ENCODE measurements around the gene NCOA6. TPM values are rescaled to one million over a fixed set of nuclear protein-coding genes. Genes with fewer than 3 reads are reported as not detected.
"Not testable (repeated sequence)": the region's sequence is repeated elsewhere in the genome, so short reads cannot be mapped to it uniquely, and the experiment has no call there.

The NCOA6 gene
- polyA plus RNA-seq, 1 of the 3 experiments (the other 2 are of a cell fraction): 14.5 TPM

GRCh38 chr20:34713944-34714515 is 111.4 kb downstream of the NCOA6 start:
- not testable (repeated sequence) for H3K27me3 ChIP-seq (ENCODE audit: insufficient read depth); H3K79me2 ChIP-seq (ENCODE audit: insufficient read depth); H3K4me3 ChIP-seq (ENCODE audit: low read depth in 2 of 2, low read length in 1 of 2); H2AFZ ChIP-seq (ENCODE audit: low read depth); H3K9ac ChIP-seq; DNase-seq; H3K9me3 ChIP-seq; H3K9me2 ChIP-seq
- Histone ChIP-seq H4K20me1 (ENCODE audit: insufficient read depth) (peaks cover 35% of the 10 kb centered on the region), H3K27ac (ENCODE audit: low read depth in 2 of 2, low read length in 1 of 2) (peak overlapping the region; percentile 69 to 82), H3K4me1 (ENCODE audit: control insufficient read depth in 1 of 2, insufficient read depth in 2 of 2, low read depth in 1 of 2, low read length in 1 of 2) (peaks cover 16 to 17% of the 10 kb centered on the region in 2 experiments; a peak in 3 of 4 replicates), H3K36me3 (replicated peaks in 1 of 2; ENCODE audit: control insufficient read depth in 1 of 2, insufficient read depth in 2 of 2, low read length in 1 of 2) (peaks cover 20 to 23% of the 10 kb centered on the region in 2 experiments), H3F3A (replicated peaks; ENCODE audit: insufficient read depth) (peaks cover 24% of the 10 kb centered on the region), H3K4me2 (peak overlapping the region; percentile 43)
- 96% methylated on average over 10 of the region's 10 CpGs for WGBS (ENCODE audit: low lambda C conversion rate)
- ChIA-PET CTCF (interaction anchor here (0.6 to 2.3 kb wide), 7 partner anchors 19 to 402 kb away, joined by 3 to 12 read pairs (median 4); no protein-coding TSS in a partner anchor), POLR2A (interaction anchor here (0.7 to 1.3 kb wide), 2 partner anchors 10 to 29 kb away, joined by 4 to 5 read pairs; partner anchors contain the start of gene TP53INP2)

- H3F3A ChIP-seq (replicated peaks; ENCODE audit: insufficient read depth): peaks cover 24% of the 10 kb centered on the region
- TF ChIP-seq GATA2 (CRISPR knock-in tag; IDR thresholded peaks at IDR 0.05): peak; percentile 62
- peak; percentile 29; the same call in 1 of the 2 replicates for TF ChIP-seq RXRA (IDR thresholded peaks at IDR 0.05; ENCODE audit: borderline replicate concordance, low read depth)
- TF ChIP-seq RAD21 (IDR thresholded peaks at IDR 0.05; ENCODE audit: low read length): 0 out of 2 replicates have a peak, but pooled peaks have one; percentile 11
- peak; percentile 31; the same call in 1 of the 2 replicates for TF ChIP-seq MXI1 (IDR thresholded peaks at IDR 0.05; ENCODE audit: low read depth, low read length)
- no peak; the same call in 1 of the 2 replicates for TF ChIP-seq USF1 (IDR thresholded peaks at IDR 0.05; ENCODE audit: borderline replicate concordance, low read depth)
- peak; percentile 88; the same call in 1 of the 2 replicates for TF ChIP-seq JUND (IDR thresholded peaks at IDR 0.05)
- peak; percentile 61; the same call in 1 of the 2 replicates for TF ChIP-seq POLR2AphosphoS5 (IDR thresholded peaks at IDR 0.05; ENCODE audit: low read depth, low read length)
- TF ChIP-seq ELF1 (IDR thresholded peaks at IDR 0.05): no peak
- TF ChIP-seq SIN3A (IDR thresholded peaks at IDR 0.05; ENCODE audit: borderline replicate concordance, low read depth, low read length): peak; percentile 14; the same call in 1 of the 2 replicates
- no peak for TF ChIP-seq SMC3 (IDR thresholded peaks at IDR 0.05; ENCODE audit: low read depth, low read length)
- TF ChIP-seq PBX3 (IDR thresholded peaks at IDR 0.05): peak; percentile 64
- peak; percentile 13; the same call in 1 of the 2 replicates for TF ChIP-seq MAX (IDR thresholded peaks at IDR 0.05; ENCODE audit: low read depth)
- TF ChIP-seq TCF12 (IDR thresholded peaks at IDR 0.05): peak; percentile 83
- TF ChIP-seq FOSL2 (IDR thresholded peaks at IDR 0.05; ENCODE audit: borderline replicate concordance, low read depth): peak; percentile 90
- peak; percentile 94 for TF ChIP-seq NFIC (IDR thresholded peaks at IDR 0.05; ENCODE audit: borderline replicate concordance)
- H3K27ac ChIP-seq (ENCODE audit: low read depth in 2 of 2, low read length in 1 of 2): peak overlapping the region; percentile 69 to 82
- no peaks in the 10 kb centered on the region for H3K79me2 ChIP-seq (ENCODE audit: insufficient read depth)
- H3K36me3 ChIP-seq (replicated peaks in 1 of 2; ENCODE audit: control insufficient read depth in 1 of 2, insufficient read depth in 2 of 2, low read length in 1 of 2): peaks cover 20 to 23% of the 10 kb centered on the region in 2 experiments
- peak; percentile 71 for DNase-seq
- ChIA-PET CTCF (interaction anchor here (0.7 to 2.3 kb wide), 6 partner anchors 32 to 401 kb away, joined by 3 to 12 read pairs (median 4); no protein-coding TSS in a partner anchor), POLR2A (interaction anchor here (1.3 kb wide), 1 partner anchor 9 kb away, joined by 5 read pairs; the partner anchor contains the start of gene TP53INP2)
- no peaks in the 10 kb centered on the region for H3K9me2 ChIP-seq
- H3K9me3 ChIP-seq: no peaks in the 10 kb centered on the region
- H2AFZ ChIP-seq (ENCODE audit: low read depth): no peak overlapping the region
- peaks cover 35% of the 10 kb centered on the region for H4K20me1 ChIP-seq (ENCODE audit: insufficient read depth)
- 100% methylated on average over 1 of the region's 1 CpG for WGBS (ENCODE audit: low lambda C conversion rate)
- no peaks in the 10 kb centered on the region for H3K27me3 ChIP-seq (ENCODE audit: insufficient read depth)
- peaks cover 16 to 20% of the 10 kb centered on the region in 2 experiments; a peak in 3 of 4 replicates for H3K4me1 ChIP-seq (ENCODE audit: control insufficient read depth in 1 of 2, insufficient read depth in 2 of 2, low read depth in 1 of 2, low read length in 1 of 2)
- no peak overlapping the region for H3K9ac ChIP-seq
- peak overlapping the region; percentile 50 for H3K4me2 ChIP-seq
- no peak overlapping the region for H3K4me3 ChIP-seq (ENCODE audit: low read depth in 2 of 2, low read length in 1 of 2)
Measured at GRCh38 chr20:34713194-34713943, 112.1 kb downstream of the NCOA6 start.
